ENCODE results near the gene NCK2. TPM values are rescaled to one million over a fixed set of nuclear protein-coding genes. Genes with fewer than 3 reads are reported as not detected.

NCK2 gene
- total and polyA plus RNA-seq, 10 of the 15 experiments (the other 5 are each of a cell fraction or from before 2014, with no cell fraction given), result 1.2 to 30.9 (median 14.1) TPM

DNA sequence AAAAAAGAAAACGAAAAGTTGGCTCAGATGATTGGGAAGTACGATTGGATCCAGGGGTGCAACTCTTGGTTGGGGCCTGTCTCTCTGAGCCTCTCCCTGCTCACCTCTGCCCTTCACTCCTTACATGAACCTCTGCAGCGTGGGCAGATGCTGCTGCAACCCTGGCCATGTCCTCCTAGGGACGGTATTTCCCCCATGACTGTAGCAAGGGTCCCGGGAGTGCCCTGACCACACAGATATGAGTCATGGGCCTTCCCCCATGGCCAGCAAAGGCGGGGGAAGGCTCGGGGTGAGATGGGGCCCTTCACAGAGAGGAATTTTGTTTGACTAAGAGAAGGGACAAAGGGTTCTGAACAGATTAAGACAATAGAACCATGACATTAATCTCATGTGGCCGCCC is 129.0 kb downstream of the NCK2 start (continued):
- TF ChIP-seq, protein P1, sequence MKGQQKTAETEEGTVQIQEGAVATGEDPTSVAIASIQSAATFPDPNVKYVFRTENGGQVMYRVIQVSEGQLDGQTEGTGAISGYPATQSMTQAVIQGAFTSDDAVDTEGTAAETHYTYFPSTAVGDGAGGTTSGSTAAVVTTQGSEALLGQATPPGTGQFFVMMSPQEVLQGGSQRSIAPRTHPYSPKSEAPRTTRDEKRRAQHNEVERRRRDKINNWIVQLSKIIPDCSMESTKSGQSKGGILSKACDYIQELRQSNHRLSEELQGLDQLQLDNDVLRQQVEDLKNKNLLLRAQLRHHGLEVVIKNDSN (IDR thresholded peaks at IDR 0.05; ENCODE audit: borderline replicate concordance, extremely low read length, insufficient read depth, low read depth, low read length), result no peak
- TF ChIP-seq SPI1 (IDR thresholded peaks at IDR 0.05; ENCODE audit: borderline replicate concordance, insufficient read depth, low read depth, low read length), result 0 out of 2 replicates have a peak, but pooled peaks have one; percentile 16
- no peak; the same call in 1 of the 2 replicates for TF ChIP-seq CBX5 (IDR thresholded peaks at IDR 0.05; ENCODE audit: low read depth)
- no peak for TF ChIP-seq STAT1 (conservative IDR thresholded peaks at IDR 0.05)
- peak; percentile 52; the same call in 1 of the 2 replicates for TF ChIP-seq POLR2A (IDR thresholded peaks at IDR 0.05; ENCODE audit: low read depth, low read length)
- no peak for TF ChIP-seq EZH2 (IDR thresholded peaks at IDR 0.05; ENCODE audit: borderline replicate concordance, control insufficient read depth, low read depth, low read length)
- TF ChIP-seq, protein P2, sequence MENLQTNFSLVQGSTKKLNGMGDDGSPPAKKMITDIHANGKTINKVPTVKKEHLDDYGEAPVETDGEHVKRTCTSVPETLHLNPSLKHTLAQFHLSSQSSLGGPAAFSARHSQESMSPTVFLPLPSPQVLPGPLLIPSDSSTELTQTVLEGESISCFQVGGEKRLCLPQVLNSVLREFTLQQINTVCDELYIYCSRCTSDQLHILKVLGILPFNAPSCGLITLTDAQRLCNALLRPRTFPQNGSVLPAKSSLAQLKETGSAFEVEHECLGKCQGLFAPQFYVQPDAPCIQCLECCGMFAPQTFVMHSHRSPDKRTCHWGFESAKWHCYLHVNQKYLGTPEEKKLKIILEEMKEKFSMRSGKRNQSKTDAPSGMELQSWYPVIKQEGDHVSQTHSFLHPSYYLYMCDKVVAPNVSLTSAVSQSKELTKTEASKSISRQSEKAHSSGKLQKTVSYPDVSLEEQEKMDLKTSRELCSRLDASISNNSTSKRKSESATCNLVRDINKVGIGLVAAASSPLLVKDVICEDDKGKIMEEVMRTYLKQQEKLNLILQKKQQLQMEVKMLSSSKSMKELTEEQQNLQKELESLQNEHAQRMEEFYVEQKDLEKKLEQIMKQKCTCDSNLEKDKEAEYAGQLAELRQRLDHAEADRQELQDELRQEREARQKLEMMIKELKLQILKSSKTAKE (IDR thresholded peaks at IDR 0.05; ENCODE audit: low read depth, poor library complexity, severe bottlenecking), result peak; percentile 71
- peak; percentile 80 to 85 for TF ChIP-seq IKZF2 (IDR thresholded peaks at IDR 0.05)
- peak; percentile 65; the same call in 1 of the 2 replicates for TF ChIP-seq MTA3 (IDR thresholded peaks at IDR 0.05; ENCODE audit: borderline replicate concordance, low read length)
- no peak; the same call in 1 of the 2 replicates for TF ChIP-seq SMC3 (IDR thresholded peaks at IDR 0.05; ENCODE audit: borderline replicate concordance, low read length)
- TF ChIP-seq, protein P3, sequence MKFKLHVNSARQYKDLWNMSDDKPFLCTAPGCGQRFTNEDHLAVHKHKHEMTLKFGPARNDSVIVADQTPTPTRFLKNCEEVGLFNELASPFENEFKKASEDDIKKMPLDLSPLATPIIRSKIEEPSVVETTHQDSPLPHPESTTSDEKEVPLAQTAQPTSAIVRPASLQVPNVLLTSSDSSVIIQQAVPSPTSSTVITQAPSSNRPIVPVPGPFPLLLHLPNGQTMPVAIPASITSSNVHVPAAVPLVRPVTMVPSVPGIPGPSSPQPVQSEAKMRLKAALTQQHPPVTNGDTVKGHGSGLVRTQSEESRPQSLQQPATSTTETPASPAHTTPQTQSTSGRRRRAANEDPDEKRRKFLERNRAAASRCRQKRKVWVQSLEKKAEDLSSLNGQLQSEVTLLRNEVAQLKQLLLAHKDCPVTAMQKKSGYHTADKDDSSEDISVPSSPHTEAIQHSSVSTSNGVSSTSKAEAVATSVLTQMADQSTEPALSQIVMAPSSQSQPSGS (IDR thresholded peaks at IDR 0.05; ENCODE audit: low read length), result peak; percentile 94
- TF ChIP-seq MEF2A (IDR thresholded peaks at IDR 0.05; ENCODE audit: insufficient read depth, low read depth, low read length), result peak; percentile 84
- TF ChIP-seq, protein P4, sequence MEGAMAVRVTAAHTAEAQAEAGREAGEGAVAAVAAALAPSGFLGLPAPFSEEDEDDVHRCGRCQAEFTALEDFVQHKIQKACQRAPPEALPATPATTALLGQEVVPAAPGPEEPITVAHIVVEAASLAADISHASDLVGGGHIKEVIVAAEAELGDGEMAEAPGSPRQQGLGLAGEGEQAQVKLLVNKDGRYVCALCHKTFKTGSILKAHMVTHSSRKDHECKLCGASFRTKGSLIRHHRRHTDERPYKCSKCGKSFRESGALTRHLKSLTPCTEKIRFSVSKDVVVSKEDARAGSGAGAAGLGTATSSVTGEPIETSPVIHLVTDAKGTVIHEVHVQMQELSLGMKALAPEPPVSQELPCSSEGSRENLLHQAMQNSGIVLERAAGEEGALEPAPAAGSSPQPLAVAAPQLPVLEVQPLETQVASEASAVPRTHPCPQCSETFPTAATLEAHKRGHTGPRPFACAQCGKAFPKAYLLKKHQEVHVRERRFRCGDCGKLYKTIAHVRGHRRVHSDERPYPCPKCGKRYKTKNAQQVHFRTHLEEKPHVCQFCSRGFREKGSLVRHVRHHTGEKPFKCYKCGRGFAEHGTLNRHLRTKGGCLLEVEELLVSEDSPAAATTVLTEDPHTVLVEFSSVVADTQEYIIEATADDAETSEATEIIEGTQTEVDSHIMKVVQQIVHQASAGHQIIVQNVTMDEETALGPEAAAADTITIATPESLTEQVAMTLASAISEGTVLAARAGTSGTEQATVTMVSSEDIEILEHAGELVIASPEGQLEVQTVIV (IDR thresholded peaks at IDR 0.05; ENCODE audit: borderline replicate concordance, partially characterized antibody), result no peak
- peak; percentile 72; the same call in 1 of the 2 replicates for TF ChIP-seq RB1 (IDR thresholded peaks at IDR 0.05; ENCODE audit: borderline replicate concordance)
- TF ChIP-seq ZSCAN29 (IDR thresholded peaks at IDR 0.05), result no peak
- peak; percentile 95; the same call in 1 of the 2 replicates for TF ChIP-seq BACH1 (IDR thresholded peaks at IDR 0.05; ENCODE audit: borderline replicate concordance)
- no peak for TF ChIP-seq RFX5 (IDR thresholded peaks at IDR 0.05; ENCODE audit: low read depth, low read length)
- no peak for TF ChIP-seq ZZZ3 (IDR thresholded peaks at IDR 0.05; ENCODE audit: control insufficient read depth, insufficient read length, low read depth)
- TF ChIP-seq MXI1 (IDR thresholded peaks at IDR 0.05; ENCODE audit: low read depth, low read length), result no peak; the same call in 1 of the 2 replicates
- TF ChIP-seq LARP7 (IDR thresholded peaks at IDR 0.05), result no peak
- TF ChIP-seq DPF2 (IDR thresholded peaks at IDR 0.05), result peak; percentile 98

Data from GM12878 (cell line).